GM19395 (cell line): ENCODE data around the gene DNAJC1.

ENCODE experiments used
- ATAC-seq: cut with Tn5 transposase; IDR thresholded peaks from one replicate; pipeline ENCODE4 v1.9.1; 2021; ENCODE audit warnings: mild to moderate bottlenecking, moderate library complexity; ENCODE audit not compliant: unreplicated experiment

Gene DNAJC1

DNA sequence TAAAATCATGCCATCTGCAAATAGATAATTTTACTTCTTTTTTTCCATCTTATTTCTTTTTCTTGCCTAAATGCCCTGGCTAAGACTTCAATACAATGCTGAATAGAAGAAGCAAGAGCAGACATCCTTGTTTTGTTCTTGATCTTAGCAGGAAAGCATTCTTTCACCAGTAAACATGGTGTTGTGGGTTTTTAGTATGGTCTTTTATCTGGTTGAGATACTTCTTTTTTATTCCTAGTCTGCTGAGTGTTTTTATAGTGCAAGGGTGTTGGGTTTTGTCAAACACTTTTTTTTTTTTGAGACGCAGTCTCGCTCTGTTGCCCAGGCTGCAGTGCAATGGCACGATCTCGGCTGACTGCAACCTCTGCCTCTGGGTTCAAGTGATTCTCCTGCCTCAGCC, 232.3 kb downstream of the DNAJC1 start:
- ATAC-seq: no peak

- ATAC-seq: no peak
Observed at GRCh38 chr10:21769041-21769440, 234.5 kb downstream of the DNAJC1 start.

GRCh38 chr10:21764466-21765189, 238.9 kb downstream of the DNAJC1 start:
- no peak for ATAC-seq

DNA sequence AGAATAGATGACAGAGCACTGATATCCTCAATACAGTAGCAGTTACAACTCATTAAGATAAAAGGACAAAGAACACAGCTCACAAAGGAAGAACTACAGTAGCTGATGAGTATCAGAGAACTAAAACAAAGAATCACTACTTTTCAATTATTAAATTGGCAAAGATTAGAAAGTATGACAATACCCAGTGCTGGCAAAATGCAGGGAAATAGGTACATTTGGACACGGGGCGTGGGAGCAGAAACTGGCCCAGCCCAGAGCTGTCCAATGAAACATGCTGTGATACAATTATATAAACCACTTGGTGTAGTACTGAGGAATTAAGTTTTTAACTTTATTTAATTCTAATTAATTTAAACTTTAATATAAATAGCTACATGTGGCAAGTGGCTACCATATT, 243.2 kb downstream of the DNAJC1 start:
- no peak for ATAC-seq

DNA sequence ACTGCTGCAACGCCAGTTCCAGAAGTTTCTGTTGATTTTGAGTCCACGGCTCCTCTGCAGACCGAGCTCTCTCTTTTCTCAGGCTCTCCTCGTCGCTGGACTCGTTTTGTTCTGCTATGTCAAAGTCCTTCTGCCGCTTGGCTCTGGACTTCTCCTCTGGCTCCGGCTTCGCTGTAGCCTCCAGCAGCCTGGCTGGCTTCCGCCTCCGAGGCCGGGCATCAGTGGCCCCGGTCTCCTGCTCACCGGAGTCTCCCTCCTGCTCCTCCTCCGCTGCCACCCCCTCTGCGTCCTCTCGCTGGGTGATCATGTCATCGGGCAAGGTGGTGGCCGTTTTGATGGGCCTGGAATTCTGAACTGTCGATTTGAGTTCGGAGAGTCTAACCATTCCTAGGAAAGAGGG, 244.3 kb downstream of the DNAJC1 start:
- ATAC-seq: no peak

GRCh38 chr10:21758696-21759095, 244.8 kb downstream of the DNAJC1 start:
- no peak for ATAC-seq

GRCh38 chr10:21758239-21758638, 245.3 kb downstream of the DNAJC1 start:
- no peak for ATAC-seq

DNA sequence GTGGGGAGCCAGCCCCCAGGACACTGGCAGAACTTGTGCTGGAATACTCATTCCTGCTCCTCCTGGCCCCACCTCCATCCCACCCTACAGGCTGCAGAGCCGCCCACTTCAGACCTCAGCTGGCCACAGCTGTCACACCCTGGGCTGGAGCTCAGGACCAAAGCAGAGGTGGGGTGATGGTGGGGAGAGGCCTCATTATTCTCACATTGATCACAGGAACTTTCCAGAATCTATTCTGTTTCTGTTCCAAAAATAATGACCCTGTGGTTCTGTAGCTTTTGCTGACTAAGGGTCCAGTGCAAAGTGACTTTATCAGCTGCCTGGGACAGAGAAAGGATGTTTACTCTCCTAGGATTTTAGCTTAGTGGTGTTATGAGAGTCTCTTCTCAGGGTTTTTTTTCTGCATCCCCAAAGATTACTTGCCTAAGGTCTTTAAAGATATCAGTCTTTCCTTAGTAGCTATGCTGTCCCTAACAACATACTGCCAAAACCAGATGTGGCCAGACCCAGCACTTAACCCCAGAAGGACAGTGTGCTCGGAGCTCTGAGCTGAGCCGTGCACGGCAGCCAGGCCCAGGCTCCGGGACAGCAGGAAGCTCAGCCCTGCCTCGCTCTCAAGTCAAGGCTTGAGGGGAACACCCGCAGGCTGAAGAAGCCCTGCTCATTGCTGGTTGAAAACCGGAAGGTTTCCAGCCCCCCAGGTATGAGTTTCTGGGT, 246.2 kb downstream of the DNAJC1 start:
- no peak for ATAC-seq

DNA sequence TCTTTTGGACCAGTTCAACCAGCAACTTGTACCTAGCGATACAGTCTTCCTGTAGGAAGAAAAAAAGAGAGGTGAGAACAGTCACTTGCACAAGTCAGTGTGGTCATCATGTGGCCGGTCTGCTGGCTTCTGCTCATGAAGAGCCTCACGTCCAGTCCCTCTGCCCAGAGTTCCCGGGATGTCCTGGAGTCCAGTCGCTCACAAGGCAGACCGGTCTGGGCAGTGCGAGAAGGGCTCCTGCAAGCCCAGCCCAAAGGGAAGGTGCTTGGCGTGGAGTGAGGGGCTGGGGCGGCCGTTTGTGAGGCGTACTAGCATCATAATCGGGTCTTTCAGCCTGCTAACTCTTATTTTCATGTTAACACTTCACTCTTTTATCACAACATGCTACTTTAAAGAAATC, 246.8 kb downstream of the DNAJC1 start:
- no peak for ATAC-seq

DNA sequence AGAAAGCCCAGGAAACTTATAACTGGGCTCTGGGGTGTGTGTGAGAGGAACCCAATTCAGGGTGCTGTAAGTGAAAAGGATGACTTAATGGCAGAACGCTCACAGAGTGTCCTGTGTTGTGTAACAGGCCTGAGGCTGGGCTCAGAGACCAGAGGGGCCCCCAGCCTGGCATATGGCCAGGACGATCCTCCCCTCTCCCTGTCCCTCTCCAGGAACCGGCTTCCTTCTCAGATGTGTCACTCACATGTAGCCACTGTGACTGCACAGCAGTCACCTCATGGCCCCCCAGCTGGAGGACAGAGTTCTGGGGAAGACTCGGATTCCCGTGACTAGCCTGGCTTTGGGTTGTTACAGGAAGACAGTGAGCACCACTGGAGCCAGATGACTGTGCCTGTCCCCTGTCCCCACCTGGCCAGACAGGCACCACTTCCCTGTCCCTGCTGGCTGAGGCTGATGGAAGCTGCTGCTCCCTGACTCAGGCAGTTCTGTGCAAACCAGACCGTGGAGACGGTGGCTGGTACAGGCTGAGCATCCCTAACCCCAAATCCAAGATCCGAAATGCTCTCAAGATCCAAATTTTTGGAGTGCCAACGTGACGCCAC, 249.0 kb downstream of the DNAJC1 start:
- ATAC-seq: no peak

DNA sequence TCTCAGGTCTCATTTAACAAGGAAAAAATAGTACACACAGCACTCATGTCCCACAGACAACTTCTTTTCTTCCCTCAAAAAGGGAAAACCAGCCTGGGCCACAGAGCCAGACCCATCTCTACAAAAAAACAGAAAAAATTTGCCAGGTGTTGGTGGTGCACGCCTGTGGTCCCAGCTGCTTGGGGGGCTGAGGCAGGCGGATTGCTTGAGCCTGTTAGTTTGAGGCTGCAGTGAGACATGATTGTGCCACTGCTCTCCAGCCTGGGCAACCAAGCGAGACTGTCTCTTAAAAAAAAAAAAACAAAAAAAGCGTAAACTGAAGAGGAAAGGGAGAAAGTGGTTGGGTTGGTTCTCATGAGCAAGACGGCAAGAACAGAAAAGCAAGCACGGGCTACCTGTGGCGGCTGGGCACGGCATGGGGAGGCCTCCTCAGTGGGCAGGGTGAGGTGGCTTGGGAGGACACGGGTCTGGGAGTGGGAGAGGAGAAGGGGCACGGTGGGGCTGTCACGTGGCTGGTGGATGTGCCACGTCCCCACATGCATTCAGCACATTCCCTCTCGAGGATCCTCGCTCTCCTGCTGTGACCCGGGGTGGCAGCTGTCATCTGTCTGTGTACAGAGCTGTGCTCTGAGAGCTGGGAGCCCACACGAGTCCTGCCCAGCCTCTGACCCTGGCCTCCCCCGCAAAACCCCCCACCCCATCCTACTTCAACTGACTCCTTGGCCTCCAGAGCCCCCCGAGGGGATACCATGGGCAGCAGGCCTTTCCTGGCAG, 249.8 kb downstream of the DNAJC1 start:
- ATAC-seq: no peak

DNA sequence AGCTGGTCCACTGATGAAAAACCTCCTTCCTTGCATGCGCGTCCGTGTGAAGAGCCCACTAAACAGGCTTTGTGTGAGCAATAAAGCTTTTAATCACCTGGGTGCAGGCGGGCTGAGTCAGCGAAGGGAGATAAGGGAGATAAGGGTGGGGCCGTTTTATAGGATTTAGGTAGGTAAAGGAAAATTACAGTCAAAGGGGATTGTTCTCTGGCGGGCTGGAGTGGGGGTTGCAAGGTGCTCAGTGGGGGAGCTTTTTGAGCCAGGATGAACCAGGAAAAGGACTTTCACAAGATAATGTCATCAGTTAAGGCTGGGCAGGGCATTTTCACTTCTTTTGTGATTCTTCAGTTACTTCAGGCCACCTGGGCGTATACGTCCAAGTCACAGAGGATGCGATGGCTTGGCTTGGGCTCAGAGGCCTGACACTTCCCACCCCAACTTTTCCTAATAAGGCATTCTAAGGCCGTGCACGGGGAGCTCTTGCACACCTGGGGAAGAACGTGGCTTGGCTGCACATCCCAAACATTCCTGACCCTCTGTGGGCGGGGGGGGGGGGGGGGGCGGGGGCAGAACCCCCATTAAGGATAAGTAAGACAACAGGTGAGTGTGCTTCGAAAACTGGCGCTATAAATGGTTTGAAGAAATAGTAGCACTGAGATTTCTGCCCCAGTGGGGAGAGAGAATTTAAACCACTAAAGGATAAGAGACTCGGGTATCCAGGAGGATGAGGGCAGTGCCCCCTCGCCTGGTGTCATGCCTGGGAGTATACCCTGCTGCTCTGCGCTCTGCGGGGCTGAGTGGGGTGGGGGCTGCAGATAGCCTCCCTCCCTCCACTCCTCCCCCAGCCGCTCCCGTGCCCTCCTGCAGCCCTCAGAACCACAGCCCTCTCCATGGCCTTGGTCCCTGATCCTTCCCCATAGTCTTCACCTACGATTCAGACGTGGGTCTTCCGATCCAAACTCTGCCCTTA, 251.9 kb downstream of the DNAJC1 start:
- ATAC-seq: no peak

DNA sequence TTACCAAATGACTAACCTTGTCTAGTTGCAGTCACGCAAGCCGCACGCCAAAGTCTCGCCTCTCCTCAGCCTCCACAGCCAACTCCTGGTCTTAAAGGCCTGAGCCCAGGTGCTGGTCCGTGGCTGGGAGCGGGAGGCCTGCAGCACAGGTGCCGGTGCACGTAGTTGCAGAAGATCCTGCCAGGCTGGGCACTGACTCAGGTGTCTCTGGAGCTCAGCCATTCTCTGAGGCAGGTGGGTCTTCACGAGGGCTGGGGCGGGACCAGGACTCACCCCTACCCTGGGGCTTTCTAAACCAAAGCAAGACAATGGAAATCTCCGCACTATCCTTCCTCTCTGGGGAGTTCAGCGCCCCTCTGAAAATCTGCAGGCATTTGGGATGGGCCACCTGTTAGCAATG, 253.1 kb downstream of the DNAJC1 start:
- ATAC-seq: no peak

DNA sequence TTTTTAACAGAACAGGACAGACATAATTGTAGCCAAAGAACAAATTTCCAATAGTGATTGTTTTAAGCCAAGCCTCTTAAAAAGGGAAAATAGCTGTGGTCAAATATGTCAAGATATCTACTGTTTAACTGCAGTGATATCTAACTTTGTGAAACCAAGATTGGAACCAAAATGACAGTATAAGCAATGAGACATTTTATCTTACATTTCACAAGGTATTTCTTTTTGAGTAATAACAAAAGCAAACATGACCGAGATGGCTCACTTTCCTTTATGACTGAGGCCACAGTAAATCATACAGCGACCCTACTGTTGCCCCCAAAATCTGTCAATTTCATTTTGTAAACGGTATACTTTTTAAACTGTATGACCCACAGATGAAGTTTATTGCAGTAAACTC, 253.7 kb downstream of the DNAJC1 start:
- no peak for ATAC-seq

- ATAC-seq: no peak
Observed at GRCh38 chr10:21747809-21748208, 255.7 kb downstream of the DNAJC1 start.

- no peak for ATAC-seq
Observed at GRCh38 chr10:21746118-21746517, 257.4 kb downstream of the DNAJC1 start.

DNA sequence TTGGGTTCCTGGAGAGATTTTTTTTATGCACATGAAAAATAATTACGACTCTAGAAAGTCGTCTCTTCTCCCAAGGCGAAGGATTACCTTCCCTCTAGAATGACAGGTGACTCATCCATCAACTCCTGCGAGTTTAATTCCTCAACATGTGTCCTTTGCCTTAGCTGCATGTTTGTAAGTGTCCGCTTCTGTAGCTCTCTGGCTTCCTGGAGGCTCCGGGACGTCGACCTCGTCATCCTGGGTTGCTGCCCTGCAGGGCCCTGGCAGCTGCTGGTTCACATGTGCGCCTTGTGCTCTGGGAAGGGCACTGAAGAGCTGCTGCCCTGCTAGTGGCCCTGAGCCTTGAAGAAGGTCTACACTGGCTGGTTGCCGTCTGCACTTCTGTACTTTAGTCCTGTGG, 259.3 kb downstream of the DNAJC1 start:
- ATAC-seq: no peak

- no peak for ATAC-seq
Observed at GRCh38 chr10:21742740-21743412, 260.7 kb downstream of the DNAJC1 start.

DNA sequence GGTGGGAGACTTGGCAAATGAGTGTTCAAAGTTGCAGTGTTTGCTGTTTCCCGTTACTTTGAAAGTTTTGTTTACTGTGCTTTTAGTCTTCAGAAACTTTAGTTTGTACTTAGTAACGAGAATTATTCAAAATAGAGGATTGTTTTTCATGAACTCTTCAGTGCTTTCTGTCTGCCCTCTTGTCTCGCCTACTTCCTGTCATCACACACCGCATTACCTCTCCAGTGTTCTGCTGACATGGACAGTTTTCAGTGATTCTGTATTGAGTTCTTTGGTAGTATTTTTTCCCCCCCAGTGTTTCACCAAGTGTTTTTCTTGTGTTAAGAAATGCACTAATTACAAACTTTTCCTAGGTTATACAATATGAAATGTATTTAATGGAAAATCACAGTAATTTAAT, 262.5 kb downstream of the DNAJC1 start:
- no peak for ATAC-seq

GRCh38 chr10:21737106-21737505, 266.4 kb downstream of the DNAJC1 start:
- ATAC-seq: no peak
